Pancreas (tissue), 10 donors: ENCODE results near the gene PAFAH2. TPM values are rescaled to one million over a fixed set of nuclear protein-coding genes. Genes with fewer than 3 reads are reported as not detected.

Experiments
- ATAC-seq, 4 donors: fragments of 200-7000 bp; cut with Tn5 transposase; one replicate each; pipeline versions ENCODE4 v1.8.0 to v1.9.1; 2020; ENCODE audit warnings: mild to moderate bottlenecking in 4 of 4, moderate library complexity in 4 of 4
- DNase-seq, 6 donors: peaks; one replicate each; pipeline ENCODE4 v3.0.0-alpha.2; 2020
- FAIRE-seq: peaks from 2 replicates; lab custom pipeline; 2012; peaks lifted over from hg19 to GRCh38; lab: Jason Lieb, UNC
- H3K27ac ChIP-seq, 4 donors: fragments of 200-600 bp; sonication (generic); 1 replicate in 3 of 4; 2 replicates in 1 of 4; pipeline versions ENCODE4 v1.5.0 to v1.8.0; 2020
- H3K27me3 ChIP-seq, 4 donors: fragments of 200-600 bp; one replicate each; pipeline ENCODE4 v1.8.0; 2021
- H3K36me3 ChIP-seq, 3 donors: fragments of 200-600 bp; sonication (generic) in 1 of 3; one replicate each; pipeline versions ENCODE4 v1.5.0 to v1.8.0; 2020 to 2021
- H3K4me1 ChIP-seq, 3 donors: fragments of 200-600 bp; one replicate each; pipeline ENCODE4 v1.8.0; 2021
- H3K4me3 ChIP-seq, 4 donors: fragments of 200-600 bp; sonication (generic) in 2 of 4; one replicate each; pipeline versions ENCODE4 v1.5.0 to v1.8.0; 2020 to 2021
- H3K9me3 ChIP-seq, 4 donors: fragments of 200-600 bp; one replicate each; pipeline ENCODE4 v1.8.0; 2021
- CTCF ChIP-seq, 4 donors: fragments of 200-600 bp; sonication (generic) in 3 of 4; IDR thresholded peaks; one replicate each; pipeline versions ENCODE4 v1.5.0 to v1.8.0; 2021; ENCODE audit warnings: antibody characterized with exemption in 4 of 4
- WGBS, 2 donors: extraction: QIAGEN DNeasy Blood & Tissue Kit; methylation state at CpG; one replicate each; pipeline ENCODE4 v1.1.7; 2013; 5-methylcytosine and 5-hydroxymethylcytosine counted together
- intact Hi-C, 3 donors: fragments of 100-400 bp; cut with DNase I; formaldehyde crosslinking; loops; one replicate each; pipeline versions ENCODE4 v1.11.1 to v1.14.2; 2022
- polyA plus RNA-seq, 2 donors: library from polyadenylated mRNA; stranded (reverse); fragments of 200-250 nt; gene quantifications; one replicate each; pipeline ENCODE4 v1.2.3, GENCODE V29; 2013
- total RNA-seq, 6 donors: library from RNA; stranded (reverse); fragmentation: NEBNext Ultra II Directional in 4 of 6; extraction: Animal tissue kit (Norgen Biotek cat#: 25700) in 4 of 6; gene quantifications; one replicate each; pipeline versions ENCODE4 v1.2.1 to v1.2.4, GENCODE V29; 2021 to 2023
- donor health status: healthy with polysubstance abuse.
- donor health status: DM: no; HTN: no; CAD: no; lungs with moderate emphysema.
- donor health status: DM: no; HTN: no; CAD: no.
- donor health status: control.
- donor health status: control.
- donor health status: Bipolar disorder and iron deficiency.
- donor health status: DM: yes; HTN: yes; CAD: no.
- donor health status: DM: no; HTN: no; CAD: no.
- donor health status: DM: no; HTN: no; CAD: no.
- donor health status: DM: yes; HTN: yes; CAD: no.

PAFAH2 gene
- total and polyA plus RNA-seq, 8 donors = 11.0 to 20.9 (median 15.3) TPM

DNA sequence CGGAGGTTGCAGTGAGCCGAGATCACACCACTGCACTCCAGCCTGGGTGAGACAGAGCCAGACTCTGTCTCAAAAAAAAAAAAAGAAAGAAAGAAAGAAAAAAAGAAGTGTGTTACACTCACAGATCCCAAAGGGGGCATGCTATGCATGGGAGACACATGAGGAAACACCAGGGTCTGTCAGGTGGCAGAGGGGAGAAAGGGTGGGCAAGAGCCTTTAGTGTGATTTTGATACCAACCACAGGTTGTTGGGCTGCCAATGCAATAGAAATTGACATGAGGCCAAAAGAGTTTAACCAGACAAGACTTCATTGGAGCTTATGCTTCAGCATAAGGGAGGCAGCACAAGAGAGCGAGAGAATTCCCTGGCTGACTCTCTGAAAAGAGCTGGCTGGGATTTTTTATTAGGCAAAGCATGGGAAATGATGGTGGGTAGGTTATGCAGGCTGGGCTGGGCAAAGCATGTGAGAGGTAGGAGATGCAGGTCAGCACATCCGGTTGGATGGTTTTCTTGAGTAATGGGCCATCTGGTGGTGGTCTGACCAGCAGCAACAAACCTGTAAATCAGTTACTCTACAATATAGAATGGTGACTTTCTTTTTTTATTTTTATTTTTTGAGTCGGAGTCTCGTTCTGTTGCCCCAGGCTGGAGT is 12.1 kb upstream of the PAFAH2 start:
- no peaks in the 10 kb centered on the region for H3K27me3 ChIP-seq
- no peak overlapping the region for H3K4me3 ChIP-seq
- intact Hi-C loops = loop anchor here in 2 of 3 donors (10.0 kb wide), 2 partner anchors 125 to 175 kb away; no protein-coding TSS in a partner anchor
- H3K36me3 ChIP-seq = no peaks in the 10 kb centered on the region
- H3K4me1 ChIP-seq = no peaks in the 10 kb centered on the region
- FAIRE-seq (no peak), DNase-seq (no peak), ATAC-seq (no peak)
- H3K9me3 ChIP-seq = no peaks in the 10 kb centered on the region
- 67 to 79% methylated on average over 6 of the region's 6 CpGs for WGBS, 2 donors
- TF ChIP-seq CTCF (IDR thresholded peaks at IDR 0.05) = no peak
- H3K27ac ChIP-seq = no peak overlapping the region

GRCh38 chr1:26006710-26007109 is 8.8 kb upstream of the PAFAH2 start:
- no peak for ATAC-seq
- intact Hi-C loops = loop anchor here in 2 of 3 donors (10.0 kb wide), 2 partner anchors 122 to 172 kb away; no protein-coding TSS in a partner anchor
- WGBS, 2 donors = 89 to 92% methylated on average over 16 of the region's 16 CpGs
- H3K4me3 ChIP-seq = no peak overlapping the region
- FAIRE-seq = no peak
- no peaks in the 10 kb centered on the region for H3K36me3 ChIP-seq
- no peak for DNase-seq
- no peaks in the 10 kb centered on the region for H3K9me3 ChIP-seq
- no peak overlapping the region for H3K27ac ChIP-seq
- TF ChIP-seq CTCF (IDR thresholded peaks at IDR 0.05) = no peak
- no peaks in the 10 kb centered on the region for H3K4me1 ChIP-seq
- no peaks in the 10 kb centered on the region for H3K27me3 ChIP-seq

GRCh38 chr1:26005434-26006105 is 7.7 kb upstream of the PAFAH2 start:
- no peak overlapping the region for H3K4me3 ChIP-seq
- FAIRE-seq = no peak
- ATAC-seq = no peak
- no peak for DNase-seq
- intact Hi-C loops = loop anchor here in 2 of 3 donors (10.0 kb wide), 2 partner anchors 121 to 171 kb away; no protein-coding TSS in a partner anchor
- no peaks in the 10 kb centered on the region for H3K27me3 ChIP-seq
- H3K4me1 ChIP-seq = no peaks in the 10 kb centered on the region
- no peaks in the 10 kb centered on the region for H3K36me3 ChIP-seq
- H3K27ac ChIP-seq = no peak overlapping the region
- WGBS, 2 donors = 72 to 77% methylated on average over 4 of the region's 4 CpGs
- H3K9me3 ChIP-seq = no peaks in the 10 kb centered on the region
- TF ChIP-seq CTCF (IDR thresholded peaks at IDR 0.05) = no peak

DNA sequence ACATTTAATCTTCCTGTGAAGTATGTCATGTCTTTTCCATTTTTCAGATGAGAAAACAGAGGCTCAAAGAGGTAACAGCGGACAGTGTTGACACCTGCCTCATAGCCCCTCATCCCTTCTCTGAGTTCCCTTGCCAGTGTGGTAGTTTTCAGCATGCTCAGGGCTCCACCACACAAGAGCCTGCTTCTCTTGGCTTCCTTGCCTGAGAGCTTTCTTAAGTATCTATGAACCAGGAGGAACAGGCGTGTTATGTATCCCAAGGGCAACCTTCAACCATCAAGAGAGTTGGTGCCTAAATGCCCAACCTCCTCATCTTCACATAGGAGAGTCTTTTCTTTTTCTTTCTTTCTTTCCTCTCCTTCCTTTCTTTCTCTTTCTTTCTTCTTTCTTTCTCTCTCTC is 5.9 kb upstream of the PAFAH2 start:
- Histone ChIP-seq H3K27ac (no peak overlapping the region), H3K9me3 (no peaks in the 10 kb centered on the region), H3K4me3 (no peak overlapping the region), H3K36me3 (no peaks in the 10 kb centered on the region), H3K4me1 (peaks cover 0 to under 1% (median 0%) of the 10 kb centered on the region in 3 donors), H3K27me3 (no peaks in the 10 kb centered on the region)
- TF ChIP-seq CTCF (IDR thresholded peaks at IDR 0.05) = no peak
- ATAC-seq = no peak
- no peak for DNase-seq
- intact Hi-C loops = loop anchor here in 2 of 3 donors (5.0 to 10.0 kb wide), 3 partner anchors 106 to 169 kb away; no protein-coding TSS in a partner anchor
- FAIRE-seq = no peak
- 81 to 84% methylated on average over 2 of the region's 2 CpGs for WGBS, 2 donors
